Tibial nerve (tissue), 4 donors: ENCODE results near the gene GABRR2.

Experiments used
- EP300 ChIP-seq, 2 donors: sonication (generic); formaldehyde crosslinking; IDR thresholded peaks; one replicate each; pipeline ENCODE4 v1.6.1; 2017; ENCODE audit warnings: antibody characterized with exemption in 2 of 2, mild to moderate bottlenecking in 1 of 2
- TF ChIP-seq, protein P1 (sequence below), 5 experiments: fragments of 200-600 bp in 3 of 5; fragments of 450-650 bp in 2 of 5; sonication (generic) in 3 of 5; IDR thresholded peaks; one replicate each; pipeline ENCODE4 v1.5.1; 2016 to 2019; ENCODE audit warnings: antibody characterized with exemption in 5 of 5, mild to moderate bottlenecking in 3 of 5, moderate library complexity in 2 of 5

DNA sequence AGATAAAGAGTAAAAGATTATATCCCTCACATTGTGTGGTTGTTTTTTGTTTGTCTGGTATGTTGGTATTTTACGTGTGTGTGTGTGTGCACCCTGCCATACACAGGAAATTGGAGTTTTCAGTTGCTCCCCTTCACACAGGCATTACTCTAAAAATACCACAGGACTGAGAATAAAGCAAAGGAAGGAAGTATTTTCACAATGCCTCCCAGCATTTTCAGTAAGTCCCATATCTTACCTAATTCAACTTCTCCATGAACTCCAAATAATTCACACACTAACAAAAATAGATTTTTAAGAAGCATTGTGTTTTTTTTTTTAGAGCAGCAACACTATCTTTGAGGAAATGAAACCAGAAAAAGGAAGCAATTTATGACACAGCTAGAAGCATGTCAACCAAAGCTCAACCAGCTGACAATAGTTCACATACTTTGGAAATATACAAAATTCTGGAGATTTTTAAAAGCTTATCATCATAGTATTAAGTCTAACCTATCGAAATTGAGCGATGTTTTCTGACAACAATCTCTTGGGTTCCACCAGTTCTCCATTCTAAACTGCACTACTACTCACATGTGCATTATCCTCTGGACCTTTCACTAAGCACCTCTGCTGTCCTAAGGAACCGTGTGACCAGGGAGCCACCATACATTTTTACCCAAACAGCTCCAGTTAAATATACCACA is 35.3 kb upstream of the GABRR2 start:
- peak; percentile 15 to 78 for TF ChIP-seq EP300 (IDR thresholded peaks at IDR 0.05)
- TF ChIP-seq, protein P1, sequence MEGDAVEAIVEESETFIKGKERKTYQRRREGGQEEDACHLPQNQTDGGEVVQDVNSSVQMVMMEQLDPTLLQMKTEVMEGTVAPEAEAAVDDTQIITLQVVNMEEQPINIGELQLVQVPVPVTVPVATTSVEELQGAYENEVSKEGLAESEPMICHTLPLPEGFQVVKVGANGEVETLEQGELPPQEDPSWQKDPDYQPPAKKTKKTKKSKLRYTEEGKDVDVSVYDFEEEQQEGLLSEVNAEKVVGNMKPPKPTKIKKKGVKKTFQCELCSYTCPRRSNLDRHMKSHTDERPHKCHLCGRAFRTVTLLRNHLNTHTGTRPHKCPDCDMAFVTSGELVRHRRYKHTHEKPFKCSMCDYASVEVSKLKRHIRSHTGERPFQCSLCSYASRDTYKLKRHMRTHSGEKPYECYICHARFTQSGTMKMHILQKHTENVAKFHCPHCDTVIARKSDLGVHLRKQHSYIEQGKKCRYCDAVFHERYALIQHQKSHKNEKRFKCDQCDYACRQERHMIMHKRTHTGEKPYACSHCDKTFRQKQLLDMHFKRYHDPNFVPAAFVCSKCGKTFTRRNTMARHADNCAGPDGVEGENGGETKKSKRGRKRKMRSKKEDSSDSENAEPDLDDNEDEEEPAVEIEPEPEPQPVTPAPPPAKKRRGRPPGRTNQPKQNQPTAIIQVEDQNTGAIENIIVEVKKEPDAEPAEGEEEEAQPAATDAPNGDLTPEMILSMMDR (IDR thresholded peaks at IDR 0.05): no peak
